ENCODE measurements around the gene LAMA4. TPM values are rescaled to one million over a fixed set of nuclear protein-coding genes. Genes with fewer than 3 reads are reported as not detected.
A peak's percentile ranks its signal among the peaks of the same experiment; 100 is the strongest.

Gene LAMA4
- total RNA-seq, 1 experiment from 2014 or later = not detected

GRCh38 chr6:112241820-112242429 lies 12.4 kb downstream of the LAMA4 start:
- no peak for DNase-seq (ENCODE audit: low spot score)

GRCh38 chr6:112237595-112237994 lies 16.8 kb downstream of the LAMA4 start:
- no peak for DNase-seq (ENCODE audit: low spot score)

GRCh38 chr6:112237066-112237465 lies 17.3 kb downstream of the LAMA4 start:
- no peak for DNase-seq (ENCODE audit: low spot score)

- no peak for DNase-seq (ENCODE audit: low spot score)
These were observed 18.4 kb downstream of the LAMA4 start for GRCh38 chr6:112235956-112236355.

GRCh38 chr6:112234601-112235000 lies 19.8 kb downstream of the LAMA4 start:
- DNase-seq (ENCODE audit: low spot score) = no peak

- DNase-seq (ENCODE audit: low spot score) = no peak
These were observed 20.5 kb downstream of the LAMA4 start for GRCh38 chr6:112233847-112234246.

GRCh38 chr6:112232845-112233256 lies 21.5 kb downstream of the LAMA4 start:
- no peak for DNase-seq (ENCODE audit: low spot score)

GRCh38 chr6:112231594-112232060 lies 22.7 kb downstream of the LAMA4 start:
- DNase-seq (ENCODE audit: low spot score) = no peak

GRCh38 chr6:112231164-112231563 lies 23.2 kb downstream of the LAMA4 start:
- DNase-seq (ENCODE audit: low spot score) = no peak

GRCh38 chr6:112228480-112229332 lies 25.7 kb downstream of the LAMA4 start:
- DNase-seq (ENCODE audit: low spot score) = no peak

- DNase-seq (ENCODE audit: low spot score) = no peak
These were observed 26.4 kb downstream of the LAMA4 start for GRCh38 chr6:112227992-112228391.

GRCh38 chr6:112227411-112227810 lies 27.0 kb downstream of the LAMA4 start:
- DNase-seq (ENCODE audit: low spot score) = no peak

GRCh38 chr6:112225691-112226090 lies 28.7 kb downstream of the LAMA4 start:
- DNase-seq (ENCODE audit: low spot score) = no peak

- no peak for DNase-seq (ENCODE audit: low spot score)
These were observed 30.3 kb downstream of the LAMA4 start for GRCh38 chr6:112224088-112224487.

GRCh38 chr6:112223070-112223861 lies 31.1 kb downstream of the LAMA4 start:
- no peak for DNase-seq (ENCODE audit: low spot score)

- no peak for DNase-seq (ENCODE audit: low spot score)
These were observed 32.1 kb downstream of the LAMA4 start for GRCh38 chr6:112221981-112222852.

- no peak for DNase-seq (ENCODE audit: low spot score)
These were observed 32.8 kb downstream of the LAMA4 start for GRCh38 chr6:112221561-112221960.

- no peak for DNase-seq (ENCODE audit: low spot score)
These were observed 35.8 kb downstream of the LAMA4 start for GRCh38 chr6:112218563-112218962.

GRCh38 chr6:112216662-112217551 lies 37.5 kb downstream of the LAMA4 start:
- DNase-seq (ENCODE audit: low spot score) = peak; percentile 31
